A549 treated with AZD9567 at 1 μM for 4 hours (cell line): ENCODE measurements around the gene TBC1D2. TPM values are rescaled to one million over a fixed set of nuclear protein-coding genes. Genes with fewer than 3 reads are reported as not detected.

ENCODE experiments used
- total RNA-seq: library from RNA; stranded (reverse); fragments of 200-300 nt; extraction: Qiagen RNA extraction; gene quantifications from 5 replicates; pipeline ENCODE4 v1.2.3, GENCODE V29; 2022; ENCODE audit not compliant: insufficient read depth

TBC1D2 gene, protein sequence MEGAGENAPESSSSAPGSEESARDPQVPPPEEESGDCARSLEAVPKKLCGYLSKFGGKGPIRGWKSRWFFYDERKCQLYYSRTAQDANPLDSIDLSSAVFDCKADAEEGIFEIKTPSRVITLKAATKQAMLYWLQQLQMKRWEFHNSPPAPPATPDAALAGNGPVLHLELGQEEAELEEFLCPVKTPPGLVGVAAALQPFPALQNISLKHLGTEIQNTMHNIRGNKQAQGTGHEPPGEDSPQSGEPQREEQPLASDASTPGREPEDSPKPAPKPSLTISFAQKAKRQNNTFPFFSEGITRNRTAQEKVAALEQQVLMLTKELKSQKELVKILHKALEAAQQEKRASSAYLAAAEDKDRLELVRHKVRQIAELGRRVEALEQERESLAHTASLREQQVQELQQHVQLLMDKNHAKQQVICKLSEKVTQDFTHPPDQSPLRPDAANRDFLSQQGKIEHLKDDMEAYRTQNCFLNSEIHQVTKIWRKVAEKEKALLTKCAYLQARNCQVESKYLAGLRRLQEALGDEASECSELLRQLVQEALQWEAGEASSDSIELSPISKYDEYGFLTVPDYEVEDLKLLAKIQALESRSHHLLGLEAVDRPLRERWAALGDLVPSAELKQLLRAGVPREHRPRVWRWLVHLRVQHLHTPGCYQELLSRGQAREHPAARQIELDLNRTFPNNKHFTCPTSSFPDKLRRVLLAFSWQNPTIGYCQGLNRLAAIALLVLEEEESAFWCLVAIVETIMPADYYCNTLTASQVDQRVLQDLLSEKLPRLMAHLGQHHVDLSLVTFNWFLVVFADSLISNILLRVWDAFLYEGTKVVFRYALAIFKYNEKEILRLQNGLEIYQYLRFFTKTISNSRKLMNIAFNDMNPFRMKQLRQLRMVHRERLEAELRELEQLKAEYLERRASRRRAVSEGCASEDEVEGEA
- 6.1 to 9.9 TPM (median 9.5 TPM) in 5 replicates for total RNA-seq

DNA sequence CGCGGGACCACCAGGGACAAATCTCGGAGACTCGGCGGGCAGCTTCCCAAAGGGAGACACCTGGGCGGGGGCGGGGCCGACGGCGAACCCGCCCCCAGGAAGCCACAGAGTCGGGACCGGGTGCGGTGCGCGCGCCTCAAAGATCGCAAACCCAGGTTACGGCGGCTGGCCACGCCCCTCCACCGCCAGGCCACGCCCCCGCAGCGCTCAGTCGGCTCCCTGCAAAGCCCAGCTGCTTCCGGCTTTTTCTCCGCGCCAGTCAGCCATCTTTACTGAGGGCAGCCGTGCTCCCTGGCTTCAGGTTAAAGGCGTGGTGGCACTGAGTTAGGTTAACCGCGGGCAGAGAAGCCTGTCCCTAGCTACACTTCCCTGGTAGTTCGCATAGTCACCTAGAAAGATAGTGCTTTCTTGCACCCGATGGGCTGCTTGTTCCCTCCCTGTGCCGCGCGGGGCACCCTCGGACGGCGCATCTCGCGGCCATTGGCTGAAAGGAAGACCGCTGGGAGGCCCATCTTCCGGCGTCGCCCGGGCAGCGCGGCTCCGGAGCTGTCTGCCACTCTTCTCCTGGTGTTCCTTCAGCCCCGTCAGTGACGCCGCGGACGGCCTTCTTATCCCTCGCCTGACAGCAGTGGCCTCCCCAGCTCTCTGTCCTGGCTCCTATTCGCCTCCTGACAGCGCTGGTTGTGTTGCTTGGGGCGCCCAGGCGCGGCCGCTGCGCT lies at the start of gene TBC1D2:
Gene TBC1D2 (minus strand): TSS at position 72 of the 719 bp plus-strand sequence. CDS start 108 bp downstream, outside the sequence.

DNA sequence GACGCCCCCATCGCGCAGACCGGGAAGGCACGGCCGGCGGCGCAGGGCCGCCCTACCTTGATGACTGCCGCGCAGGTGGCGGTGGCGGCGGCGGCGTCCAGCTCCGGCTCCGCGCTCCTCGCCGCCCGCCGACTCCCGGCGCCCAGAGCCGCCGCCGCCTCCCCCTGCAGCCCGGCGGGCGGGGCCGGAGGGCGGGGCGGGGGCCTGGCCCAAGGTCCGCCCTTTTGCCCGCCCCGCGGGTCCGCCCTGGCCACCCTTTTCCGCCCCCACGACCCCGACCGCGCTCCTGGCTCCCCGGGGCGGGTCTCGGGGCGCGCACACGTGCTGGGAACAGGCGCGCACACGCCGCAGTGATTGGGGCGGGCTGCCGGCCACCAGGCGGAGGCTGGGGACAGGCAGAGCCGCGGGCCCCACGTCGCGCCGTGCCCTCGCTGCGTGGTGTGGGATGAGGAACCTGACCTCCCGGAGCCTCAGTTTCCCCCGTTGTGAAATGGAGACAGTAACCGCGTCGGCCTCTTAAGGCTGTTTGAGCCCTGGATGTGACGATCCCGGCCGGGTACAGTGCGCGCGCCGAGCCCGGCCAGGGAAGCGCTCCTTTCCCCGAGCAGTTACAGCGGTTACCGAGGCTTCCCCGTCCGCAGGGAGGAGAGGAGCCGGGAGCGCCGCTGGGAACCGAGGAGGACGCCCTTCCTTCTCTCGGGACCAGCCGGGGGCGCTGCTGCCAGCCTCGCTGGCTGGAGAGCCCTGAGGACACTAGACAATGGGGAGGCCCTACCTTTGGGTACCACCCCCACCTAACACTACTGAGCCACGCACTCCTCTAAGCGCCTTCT lies 62.7 kb downstream of the TBC1D2 start, which contains the start of gene CORO2A:
Gene CORO2A (minus strand): TSS at position 135 of the 833 bp plus-strand sequence. CDS start 34,977 bp downstream, outside the sequence.

Other genes starting within 250 kb of the TBC1D2 start
- gene NANS, start 198.9 kb downstream of the TBC1D2 start, total RNA-seq: 67.7 to 76.3 TPM (median 74.4 TPM) in 5 replicates
- 11.1 to 13.2 TPM (median 11.7 TPM) in 5 replicates for gene TRIM14, start 136.4 kb downstream of the TBC1D2 start, total RNA-seq
- 0.79 to 1.2 TPM (median 1.1 TPM) in 5 replicates for gene CORO2A, start 63.0 kb downstream of the TBC1D2 start, total RNA-seq